HCT116 (cell line): Measurements from ENCODE around the gene CYP4F8. TPM values are rescaled to one million over a fixed set of nuclear protein-coding genes. Genes with fewer than 3 reads are reported as not detected.

Source experiments
- ATAC-seq: fragments of 200-7000 bp; cut with Tn5 transposase; 2 replicates; pipeline ENCODE4 v1.9.1; 2020; ENCODE audit warnings: mild to moderate bottlenecking, moderate library complexity
- BruUV-seq: library from RNA; stranded (reverse); fragments of 400-500 nt; replicated peaks from 2 replicates; lab custom pipeline; 2021; lab: Mats Ljungman, UMichigan
- CTCF ChIA-PET: fragments of 300-600 bp; sonication (Branson Sonifier 250); formaldehyde crosslinking; loops from one replicate; lab custom pipeline; 2021; ENCODE audit warnings: antibody characterized with exemption; lab: Charles Lee
- POLR2A ChIA-PET: fragments of 300-600, 350-600 bp; sonication (Branson Sonifier 250); formaldehyde crosslinking; loops from one replicate; lab custom pipeline; 2021; ENCODE audit warnings: antibody characterized with exemption; lab: Charles Lee
- RAD21 ChIA-PET, 2 experiments: fragments of 300-600 bp; sonication (Branson Sonifier 250); formaldehyde crosslinking; loops; one replicate each; lab custom pipeline; 2023; ENCODE audit warnings: low total read pairs in 2 of 2; ENCODE audit not compliant: uncharacterized antibody in 2 of 2, unreplicated experiment in 2 of 2, low non-redundant PET in 1 of 2; lab: Charles Lee
- DNase-seq: peaks from one replicate; pipeline ENCODE4 v3.0.0-alpha.2; 2010; ENCODE audit warnings: low read depth, low spot score
- H2AFZ ChIP-seq: fragments of 200-600 bp; shearing (Covaris generic), sonication (generic); 2 replicates; pipeline ENCODE4 v1.6.1; 2017; ENCODE audit warnings: low read depth, mixed run types, mixed read lengths, antibody characterized with exemption, low read length; ENCODE audit not compliant: poor library complexity, severe bottlenecking
- H3K27ac ChIP-seq: 2 replicates; pipeline ENCODE4 v1.5.1; 2012; ENCODE audit warnings: low read depth, low read length
- H3K27me3 ChIP-seq: fragments of 200-600 bp; sonication (generic); 2 replicates; pipeline ENCODE4 v1.6.1; 2016; ENCODE audit warnings: mixed run types, low read length, mixed read lengths; ENCODE audit not compliant: insufficient read depth
- H3K36me3 ChIP-seq, 2 experiments: fragments of 200-500 bp in 1 of 2; fragments of 200-600 bp in 1 of 2; sonication (Bioruptor generic) in 1 of 2; sonication (generic) in 1 of 2; 2 replicates each; pipeline versions ENCODE4 v1.5.1 to v1.6.1; 2014 to 2016; ENCODE audit warnings: low read length in 2 of 2, inconsistent platforms in 1 of 2, mixed read lengths in 1 of 2, mixed run types in 1 of 2; ENCODE audit not compliant: insufficient read depth in 2 of 2, control insufficient read depth in 1 of 2
- H3K4me1 ChIP-seq, 2 experiments: fragments of 200-600 bp in 1 of 2; sonication (generic) in 1 of 2; 2 replicates each; pipeline versions ENCODE4 v1.5.1 to v1.6.1; 2012 to 2017; ENCODE audit warnings: low read length in 2 of 2, inconsistent platforms in 1 of 2, mild to moderate bottlenecking in 1 of 2, mixed read lengths in 1 of 2, mixed run types in 1 of 2, moderate library complexity in 1 of 2; ENCODE audit not compliant: insufficient read depth in 2 of 2, control insufficient read depth in 1 of 2
- H3K4me2 ChIP-seq: fragments of 200-600 bp; sonication (generic); 2 replicates; pipeline ENCODE4 v1.6.1; 2017; ENCODE audit warnings: mixed run types, low read length, mixed read lengths
- H3K4me3 ChIP-seq, 2 experiments: fragments of 200-600 bp in 1 of 2; sonication (generic) in 1 of 2; replicated peaks in 1 of 2; 2 replicates each; pipeline ENCODE4 v1.5.1; 2011 to 2016; ENCODE audit warnings: low read length in 2 of 2, control low read depth in 1 of 2, low read depth in 1 of 2, mild to moderate bottlenecking in 1 of 2, mixed read lengths in 1 of 2, mixed run types in 1 of 2
- H3K79me2 ChIP-seq: fragments of 200-600 bp; sonication (generic); 2 replicates; pipeline ENCODE4 v1.6.1; 2017; ENCODE audit warnings: mild to moderate bottlenecking, mixed run types, low read length, moderate library complexity, mixed read lengths; ENCODE audit not compliant: insufficient read depth
- H3K9ac ChIP-seq: fragments of 200-600 bp; sonication (generic); 2 replicates; pipeline ENCODE4 v1.6.1; 2016; ENCODE audit warnings: low read length, mixed read lengths
- H3K9me2 ChIP-seq: fragments of 200-600 bp; sonication (generic), shearing (Covaris generic); 2 replicates; pipeline ENCODE4 v1.6.1; 2017; ENCODE audit warnings: mixed run types, mild to moderate bottlenecking, moderate library complexity; ENCODE audit not compliant: insufficient read depth
- H3K9me3 ChIP-seq, 2 experiments: fragments of 200-500 bp in 1 of 2; fragments of 200-600 bp in 1 of 2; sonication (Bioruptor generic) in 1 of 2; sonication (generic) in 1 of 2; 2 replicates each; pipeline ENCODE4 v1.6.1; 2014 to 2017; ENCODE audit warnings: low read length in 2 of 2, mixed read lengths in 2 of 2, inconsistent platforms in 1 of 2, low read depth in 1 of 2, mild to moderate bottlenecking in 1 of 2, mixed run types in 1 of 2, moderate library complexity in 1 of 2; ENCODE audit not compliant: control insufficient read depth in 1 of 2, insufficient read depth in 1 of 2
- H4K20me1 ChIP-seq: fragments of 200-600 bp; sonication (generic), shearing (Covaris generic); 2 replicates; pipeline ENCODE4 v1.6.1; 2017; ENCODE audit warnings: mixed run types, mild to moderate bottlenecking, moderate library complexity; ENCODE audit not compliant: insufficient read depth
- SRF ChIP-seq: IDR thresholded peaks from 2 replicates; pipeline ENCODE4 v1.6.1; 2012; ENCODE audit warnings: low read depth
- ZNF274 ChIP-seq: fragments of 200-500 bp; sonication (Bioruptor generic); IDR thresholded peaks from 2 replicates; pipeline ENCODE4 v1.6.1; 2014; ENCODE audit warnings: mild to moderate bottlenecking, low read depth, low read length, inconsistent platforms
- intact Hi-C: fragments of 100-400 bp; cut with micrococcal nuclease; formaldehyde crosslinking; loops from 2 replicates; pipeline ENCODE4 v1.10.0; 2022
- total RNA-seq: library from RNA; stranded (reverse); gene quantifications from one replicate; pipeline ENCODE4 v1.2.1, GENCODE V29; 2021; ENCODE audit not compliant: unreplicated experiment
- TF ChIP-seq, protein P1 (sequence below): IDR thresholded peaks from 2 replicates; pipeline ENCODE4 v1.6.1; 2012; ENCODE audit warnings: low read depth

CYP4F8 gene
- total RNA-seq, 1 experiment from 2014 or later: not detected

DNA sequence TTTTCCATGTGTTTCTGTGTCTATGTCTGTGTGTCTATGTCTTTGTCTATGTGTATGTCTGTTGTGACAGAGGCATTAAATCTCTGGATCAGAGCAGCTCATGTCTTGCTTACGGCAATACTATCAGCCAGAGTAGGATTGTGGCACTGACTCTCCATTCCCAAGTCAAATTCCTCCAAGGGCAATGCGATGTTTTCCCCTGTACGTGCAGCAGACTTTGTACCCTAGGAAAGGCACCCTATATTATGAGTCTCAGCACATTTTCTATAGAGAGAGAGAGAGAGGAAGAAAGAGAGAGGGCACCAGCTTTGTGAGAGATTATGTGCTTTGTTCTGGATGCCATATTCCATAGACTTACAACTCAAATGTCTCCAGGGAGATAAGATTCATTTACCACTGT is 36.8 kb downstream of the CYP4F8 start:
- no peak for TF ChIP-seq SRF
- TF ChIP-seq, all 23 proteins: peak for 0
- intact Hi-C loops: no loop called here
- RAD21 ChIA-PET: no interaction called here
- CTCF ChIA-PET: no interaction called here
- POLR2A ChIA-PET: no interaction called here
- Histone ChIP-seq H3K79me2 (no peaks in the 10 kb centered on the region), H2AFZ (no peak overlapping the region), H3K9ac (no peak overlapping the region), H3K36me3 (no peaks in the 10 kb centered on the region), H3K27ac (no peak overlapping the region), H3K27me3 (peaks cover 9% of the 10 kb centered on the region), H3K4me1 (no peaks in the 10 kb centered on the region), H3K4me2 (no peak overlapping the region), H3K9me3 (no peaks in the 10 kb centered on the region), H3K9me2 (no peaks in the 10 kb centered on the region), H3K4me3 (no peak overlapping the region), H4K20me1 (no peaks in the 10 kb centered on the region)
- DNase-seq (no peak), ATAC-seq (no peak)
- BruUV-seq: no TSS peak

DNA sequence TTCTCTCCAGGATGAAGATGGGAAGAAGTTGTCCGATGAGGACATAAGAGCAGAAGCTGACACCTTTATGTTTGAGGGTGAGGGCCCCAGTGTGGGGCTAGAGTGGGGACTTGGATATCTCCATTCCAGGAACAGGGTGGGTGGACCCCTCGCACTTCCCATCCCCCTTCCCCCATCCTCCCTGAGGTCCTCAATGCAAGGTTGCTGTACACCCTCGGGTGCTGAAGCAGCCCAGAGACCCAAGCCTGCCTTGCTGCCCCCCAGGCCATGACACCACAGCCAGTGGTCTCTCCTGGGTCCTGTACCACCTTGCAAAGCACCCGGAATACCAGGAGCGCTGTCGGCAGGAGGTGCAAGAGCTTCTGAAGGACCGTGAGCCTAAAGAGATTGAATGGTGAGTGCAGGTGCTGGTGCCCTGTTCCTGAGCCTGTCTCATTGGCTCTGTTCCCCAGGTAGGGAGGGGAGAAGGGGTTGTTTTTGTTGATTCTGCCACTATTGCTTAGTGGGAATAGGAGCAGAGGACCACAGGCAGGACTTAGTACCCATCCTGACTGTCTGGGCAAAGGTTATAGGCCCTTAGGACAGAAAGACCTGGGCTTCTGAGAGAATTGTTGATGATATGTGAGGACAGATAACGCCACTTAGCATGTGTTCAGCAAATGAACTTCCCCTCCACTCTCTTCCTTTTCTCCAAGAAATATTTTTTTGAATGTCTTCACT is 37.7 kb downstream of the CYP4F8 start:
- H3K36me3 ChIP-seq: no peaks in the 10 kb centered on the region
- BruUV-seq: no TSS peak
- no peak for ATAC-seq
- no peak overlapping the region for H3K4me2 ChIP-seq
- H2AFZ ChIP-seq: no peak overlapping the region
- intact Hi-C loops: no loop called here
- H3K4me3 ChIP-seq: no peak overlapping the region
- no peaks in the 10 kb centered on the region for H3K9me2 ChIP-seq
- no peaks in the 10 kb centered on the region for H3K9me3 ChIP-seq
- ChIA-PET POLR2A (no interaction called here), CTCF (no interaction called here), RAD21 (no interaction called here)
- H3K79me2 ChIP-seq: no peaks in the 10 kb centered on the region
- no peak overlapping the region for H3K27ac ChIP-seq
- TF ChIP-seq, protein P1, sequence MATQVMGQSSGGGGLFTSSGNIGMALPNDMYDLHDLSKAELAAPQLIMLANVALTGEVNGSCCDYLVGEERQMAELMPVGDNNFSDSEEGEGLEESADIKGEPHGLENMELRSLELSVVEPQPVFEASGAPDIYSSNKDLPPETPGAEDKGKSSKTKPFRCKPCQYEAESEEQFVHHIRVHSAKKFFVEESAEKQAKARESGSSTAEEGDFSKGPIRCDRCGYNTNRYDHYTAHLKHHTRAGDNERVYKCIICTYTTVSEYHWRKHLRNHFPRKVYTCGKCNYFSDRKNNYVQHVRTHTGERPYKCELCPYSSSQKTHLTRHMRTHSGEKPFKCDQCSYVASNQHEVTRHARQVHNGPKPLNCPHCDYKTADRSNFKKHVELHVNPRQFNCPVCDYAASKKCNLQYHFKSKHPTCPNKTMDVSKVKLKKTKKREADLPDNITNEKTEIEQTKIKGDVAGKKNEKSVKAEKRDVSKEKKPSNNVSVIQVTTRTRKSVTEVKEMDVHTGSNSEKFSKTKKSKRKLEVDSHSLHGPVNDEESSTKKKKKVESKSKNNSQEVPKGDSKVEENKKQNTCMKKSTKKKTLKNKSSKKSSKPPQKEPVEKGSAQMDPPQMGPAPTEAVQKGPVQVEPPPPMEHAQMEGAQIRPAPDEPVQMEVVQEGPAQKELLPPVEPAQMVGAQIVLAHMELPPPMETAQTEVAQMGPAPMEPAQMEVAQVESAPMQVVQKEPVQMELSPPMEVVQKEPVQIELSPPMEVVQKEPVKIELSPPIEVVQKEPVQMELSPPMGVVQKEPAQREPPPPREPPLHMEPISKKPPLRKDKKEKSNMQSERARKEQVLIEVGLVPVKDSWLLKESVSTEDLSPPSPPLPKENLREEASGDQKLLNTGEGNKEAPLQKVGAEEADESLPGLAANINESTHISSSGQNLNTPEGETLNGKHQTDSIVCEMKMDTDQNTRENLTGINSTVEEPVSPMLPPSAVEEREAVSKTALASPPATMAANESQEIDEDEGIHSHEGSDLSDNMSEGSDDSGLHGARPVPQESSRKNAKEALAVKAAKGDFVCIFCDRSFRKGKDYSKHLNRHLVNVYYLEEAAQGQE: peak; percentile 48
- no peak for TF ChIP-seq ZNF274
- DNase-seq: no peak
- H3K4me1 ChIP-seq: no peaks in the 10 kb centered on the region
- no peak overlapping the region for H3K9ac ChIP-seq
- no peaks in the 10 kb centered on the region for H4K20me1 ChIP-seq
- H3K27me3 ChIP-seq: peaks cover 9% of the 10 kb centered on the region
